GM06990 (cell line): ENCODE data around the gene SV2C.

Source experiments
- DNase-seq: peaks from one replicate; pipeline ENCODE4 v3.0.0-alpha.2; 2011; ENCODE audit not compliant: insufficient read length; ENCODE audit errors: extremely low read depth
- H3K27me3 ChIP-seq: replicated peaks from 2 replicates; pipeline ENCODE4 v1.6.0; 2011; ENCODE audit warnings: low read length; ENCODE audit not compliant: control insufficient read depth, insufficient read depth
- H3K36me3 ChIP-seq: 2 replicates; pipeline ENCODE4 v1.5.1; 2011; ENCODE audit warnings: low read length; ENCODE audit not compliant: control insufficient read depth, insufficient read depth
- H3K4me3 ChIP-seq: replicated peaks from 2 replicates; pipeline ENCODE4 v1.5.1; 2011; ENCODE audit warnings: low read depth, mild to moderate bottlenecking, control low read depth, low read length
- TF ChIP-seq, protein P1 (sequence below): IDR thresholded peaks from 2 replicates; pipeline ENCODE4 v1.5.1; 2011; ENCODE audit warnings: low read length, control low read depth, mild to moderate bottlenecking, inconsistent platforms; ENCODE audit not compliant: insufficient read depth, poor library complexity, severe bottlenecking

SV2C gene

DNA sequence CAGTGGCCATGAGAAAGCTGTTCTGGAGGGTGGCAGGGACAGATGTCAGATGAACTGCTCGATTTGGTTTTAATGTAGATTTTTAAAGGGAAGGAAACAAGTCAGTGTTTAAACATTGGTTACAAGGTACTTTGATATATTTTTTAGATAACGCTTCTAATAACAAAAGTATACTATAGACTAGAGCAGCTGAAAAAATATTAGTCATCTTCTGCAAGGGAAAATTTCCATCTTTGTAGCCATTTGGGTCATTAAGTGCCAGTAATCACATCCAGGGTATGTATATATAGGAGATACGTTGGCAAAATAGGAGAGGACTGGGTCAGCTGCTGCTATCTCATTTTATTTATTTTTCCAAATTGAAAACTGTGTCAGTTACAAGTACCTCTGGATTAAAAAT lies 69.0 kb downstream of the SV2C start:
- TF ChIP-seq, protein P1, sequence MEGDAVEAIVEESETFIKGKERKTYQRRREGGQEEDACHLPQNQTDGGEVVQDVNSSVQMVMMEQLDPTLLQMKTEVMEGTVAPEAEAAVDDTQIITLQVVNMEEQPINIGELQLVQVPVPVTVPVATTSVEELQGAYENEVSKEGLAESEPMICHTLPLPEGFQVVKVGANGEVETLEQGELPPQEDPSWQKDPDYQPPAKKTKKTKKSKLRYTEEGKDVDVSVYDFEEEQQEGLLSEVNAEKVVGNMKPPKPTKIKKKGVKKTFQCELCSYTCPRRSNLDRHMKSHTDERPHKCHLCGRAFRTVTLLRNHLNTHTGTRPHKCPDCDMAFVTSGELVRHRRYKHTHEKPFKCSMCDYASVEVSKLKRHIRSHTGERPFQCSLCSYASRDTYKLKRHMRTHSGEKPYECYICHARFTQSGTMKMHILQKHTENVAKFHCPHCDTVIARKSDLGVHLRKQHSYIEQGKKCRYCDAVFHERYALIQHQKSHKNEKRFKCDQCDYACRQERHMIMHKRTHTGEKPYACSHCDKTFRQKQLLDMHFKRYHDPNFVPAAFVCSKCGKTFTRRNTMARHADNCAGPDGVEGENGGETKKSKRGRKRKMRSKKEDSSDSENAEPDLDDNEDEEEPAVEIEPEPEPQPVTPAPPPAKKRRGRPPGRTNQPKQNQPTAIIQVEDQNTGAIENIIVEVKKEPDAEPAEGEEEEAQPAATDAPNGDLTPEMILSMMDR: no peak
- no peak overlapping the region for H3K4me3 ChIP-seq
- H3K36me3 ChIP-seq: no peaks in the 10 kb centered on the region
- DNase-seq: no peak
- H3K27me3 ChIP-seq: no peaks in the 10 kb centered on the region

DNA sequence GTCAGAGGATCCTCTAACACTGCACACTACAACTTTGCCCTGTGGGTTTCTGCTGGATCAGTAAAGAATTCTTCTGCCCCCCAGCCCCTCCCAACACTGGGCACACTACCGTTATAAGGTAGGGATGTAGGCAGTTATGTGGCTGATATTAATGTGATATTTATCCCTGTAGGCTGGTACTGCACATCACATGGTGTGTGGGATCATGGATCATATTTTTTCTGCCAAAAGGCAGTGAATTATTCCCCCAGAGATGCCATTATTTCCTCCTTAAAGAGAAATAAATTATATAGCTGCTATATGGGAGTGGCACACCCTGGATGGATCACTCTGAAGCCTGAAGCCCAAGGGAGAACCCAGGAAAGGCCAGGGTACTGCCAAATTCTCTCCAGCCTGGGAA lies 69.5 kb downstream of the SV2C start:
- Histone ChIP-seq H3K4me3 (no peak overlapping the region), H3K36me3 (no peaks in the 10 kb centered on the region), H3K27me3 (no peaks in the 10 kb centered on the region)
- TF ChIP-seq, protein P1: no peak
- no peak for DNase-seq

DNA sequence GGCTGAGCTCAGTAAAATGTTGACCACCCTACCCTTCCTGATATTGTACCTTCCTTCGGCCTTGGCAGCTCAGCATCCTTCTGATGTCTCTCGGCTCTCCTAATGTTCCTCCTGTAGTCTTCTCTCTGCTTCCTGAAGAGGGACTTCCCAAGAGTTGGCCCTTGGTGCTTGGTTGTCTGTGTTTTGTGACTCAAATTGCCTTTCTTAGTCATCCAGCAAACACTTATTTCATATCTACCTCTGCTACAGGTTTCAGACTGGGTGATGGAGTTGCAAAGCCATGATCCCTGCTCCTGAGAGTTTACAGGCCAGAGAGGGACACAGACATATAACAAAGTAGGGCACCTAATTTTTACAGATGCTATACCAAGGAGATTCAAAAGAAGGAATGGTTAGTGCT lies 70.1 kb downstream of the SV2C start:
- Histone ChIP-seq H3K36me3 (no peaks in the 10 kb centered on the region), H3K4me3 (no peak overlapping the region), H3K27me3 (no peaks in the 10 kb centered on the region)
- TF ChIP-seq, protein P1: no peak
- DNase-seq: no peak

DNA sequence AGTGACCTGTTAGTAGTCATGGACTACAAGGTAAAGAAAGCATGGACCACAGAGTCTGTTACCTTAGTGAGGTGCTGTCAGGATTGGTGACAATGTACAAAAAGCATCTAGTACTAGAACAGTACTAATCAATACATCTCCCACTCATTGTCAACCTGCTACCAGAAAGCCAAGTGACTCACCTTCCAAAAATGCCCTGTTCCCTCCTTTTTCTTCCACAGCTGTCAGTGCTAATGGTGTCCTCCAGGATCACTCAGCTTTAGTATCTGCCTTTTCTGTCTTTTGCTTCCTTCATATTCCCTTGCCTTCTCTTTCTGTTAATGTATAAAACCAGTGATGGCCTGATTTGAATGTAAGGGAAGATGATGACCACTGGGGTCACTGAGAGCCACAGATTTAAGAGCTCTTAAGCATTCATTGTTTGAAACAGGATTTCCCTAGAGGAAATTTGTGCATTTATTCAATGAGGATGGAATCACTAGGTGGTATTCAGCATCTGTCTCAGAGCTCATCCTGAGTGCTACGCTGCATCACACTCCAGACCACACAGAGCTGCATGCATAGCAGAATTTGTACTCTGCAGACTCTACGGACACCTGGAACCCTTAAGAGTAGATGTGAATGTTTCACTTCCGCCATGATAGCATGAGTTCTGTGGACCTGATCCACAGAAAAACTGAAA lies 71.0 kb downstream of the SV2C start:
- H3K27me3 ChIP-seq: no peaks in the 10 kb centered on the region
- H3K4me3 ChIP-seq: no peak overlapping the region
- no peaks in the 10 kb centered on the region for H3K36me3 ChIP-seq
- no peak for DNase-seq
- TF ChIP-seq, protein P1: no peak

DNA sequence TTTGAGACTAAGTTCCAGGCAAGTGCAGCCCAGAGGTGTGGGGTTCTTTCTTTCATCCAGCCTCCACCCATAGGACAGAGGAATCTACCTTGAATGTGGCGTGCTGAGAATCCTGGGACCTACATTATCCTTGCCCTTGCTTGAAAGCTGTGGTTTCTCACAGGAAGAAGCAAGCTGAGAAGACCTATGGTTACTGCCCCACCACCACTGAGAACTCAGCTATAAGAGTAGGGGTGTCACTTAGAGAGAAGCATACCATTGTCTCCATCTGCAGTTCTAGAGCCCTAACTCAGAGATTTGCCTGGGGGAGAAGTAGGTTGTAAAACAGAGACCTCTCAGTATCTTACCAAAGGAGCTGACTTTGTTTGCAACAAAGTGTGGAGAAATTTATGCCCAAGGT lies 72.4 kb downstream of the SV2C start:
- no peaks in the 10 kb centered on the region for H3K27me3 ChIP-seq
- DNase-seq: no peak
- H3K4me3 ChIP-seq: no peak overlapping the region
- TF ChIP-seq, protein P1: no peak
- H3K36me3 ChIP-seq: no peaks in the 10 kb centered on the region

DNA sequence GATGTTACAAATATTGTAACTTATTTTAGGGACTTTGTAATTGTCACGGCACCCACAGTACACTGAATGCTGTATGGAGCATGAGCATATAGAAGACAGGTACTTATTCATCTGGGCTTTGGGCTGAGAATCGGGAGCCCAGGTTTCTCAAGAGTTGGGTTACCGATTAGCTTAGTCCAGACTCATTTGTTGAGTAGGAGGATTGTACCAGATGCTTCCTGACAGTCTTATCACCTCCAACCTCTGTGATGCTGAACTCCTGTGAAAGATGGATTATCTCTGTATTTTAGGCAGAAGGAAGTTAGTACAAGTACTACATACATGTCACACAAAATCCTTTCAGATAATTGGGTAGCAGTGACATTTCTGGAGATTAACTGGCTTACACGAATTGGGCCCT lies 79.2 kb downstream of the SV2C start:
- Histone ChIP-seq H3K27me3 (no peaks in the 10 kb centered on the region), H3K4me3 (no peak overlapping the region), H3K36me3 (no peaks in the 10 kb centered on the region)
- TF ChIP-seq, protein P1: no peak
- DNase-seq: no peak
